ENCODE data around the gene PIKFYVE. TPM values are rescaled to one million over a fixed set of nuclear protein-coding genes. Genes with fewer than 3 reads are reported as not detected.
A peak's percentile ranks its signal among the peaks of the same experiment; 100 is the strongest.
"Not testable (repeated sequence)": the region's sequence is repeated elsewhere in the genome, so short reads cannot be mapped to it uniquely, and the experiment has no call there.

PIKFYVE gene
- total and polyA plus RNA-seq, 4 donors: 5.7 to 46.9 (median 17.3) TPM

DNA sequence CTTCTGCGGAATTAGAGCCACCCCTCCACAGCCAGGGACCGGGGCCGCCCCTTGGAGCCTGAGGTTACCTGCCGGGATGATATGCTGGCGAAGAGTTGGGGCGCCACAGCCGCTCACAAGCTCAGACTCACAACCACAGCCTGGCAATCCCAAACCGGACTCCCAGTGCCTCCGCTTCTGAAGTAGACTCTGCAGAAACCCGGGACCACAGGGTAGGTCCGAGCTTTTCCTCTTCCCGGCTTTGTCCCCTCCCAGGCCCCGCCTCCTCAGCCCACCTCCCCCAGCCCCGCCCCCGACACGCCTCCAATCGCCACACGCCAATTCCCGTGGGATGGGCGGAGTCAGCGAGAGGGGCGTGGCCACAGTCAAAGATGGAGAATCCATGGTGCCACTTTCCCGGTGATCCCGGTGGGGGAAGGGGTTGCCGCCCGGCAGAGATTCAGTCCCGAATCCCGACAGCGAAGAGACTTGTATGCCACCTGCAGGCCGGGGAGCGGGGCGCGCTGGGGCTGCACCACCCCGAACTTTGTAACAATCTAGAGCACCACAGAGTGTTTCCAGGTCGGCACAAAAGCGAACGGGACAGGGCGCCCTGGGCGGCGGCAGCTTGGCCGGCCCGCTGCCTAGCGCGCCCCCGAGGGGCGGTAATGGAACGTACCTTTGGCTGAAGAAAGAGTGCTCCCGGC is 11.0 kb upstream of the PIKFYVE start, which contains the start of gene IDH1:
IDH1 (minus strand) TSS at position 201 of the 686 bp plus-strand sequence. CDS start 3,520 bp downstream, outside the sequence.
- WGBS, 2 donors: 0% methylated on average over 48 of the region's 48 CpGs
- Histone ChIP-seq H3K27ac (ENCODE audit: low read depth in 1 of 2, low read length in 1 of 2) (peak within 1 kb of the TSS; percentile 84 to 87), H3K9me3 (ENCODE audit: control insufficient read depth in 4 of 4, insufficient read depth in 3 of 4, low read length in 3 of 4) (no peaks in the 10 kb centered on the region), H3K9ac (ENCODE audit: insufficient read depth in 1 of 2, low read length in 2 of 2) (peak within 1 kb of the TSS; percentile 30 to 51), H3K4me3 (peak within 1 kb of the TSS; percentile 82), H3K4me1 (ENCODE audit: control insufficient read depth in 5 of 5, insufficient read depth in 5 of 5, low read length in 5 of 5) (peaks cover 0 to 21% (median 6%) of the 10 kb centered on the region in 5 donors), H3K36me3 (ENCODE audit: control insufficient read depth in 4 of 4, insufficient read depth in 4 of 4, low read length in 4 of 4) (peaks cover 0 to 20% (median 9%) of the 10 kb centered on the region in 4 donors), H3K27me3 (ENCODE audit: control insufficient read depth in 3 of 3, insufficient read depth in 3 of 3, low read length in 2 of 3) (no peaks in the 10 kb centered on the region)
- peak; percentile 95 for ATAC-seq (ENCODE audit: insufficient read depth, low FRiP score)
- TF ChIP-seq, protein P1, sequence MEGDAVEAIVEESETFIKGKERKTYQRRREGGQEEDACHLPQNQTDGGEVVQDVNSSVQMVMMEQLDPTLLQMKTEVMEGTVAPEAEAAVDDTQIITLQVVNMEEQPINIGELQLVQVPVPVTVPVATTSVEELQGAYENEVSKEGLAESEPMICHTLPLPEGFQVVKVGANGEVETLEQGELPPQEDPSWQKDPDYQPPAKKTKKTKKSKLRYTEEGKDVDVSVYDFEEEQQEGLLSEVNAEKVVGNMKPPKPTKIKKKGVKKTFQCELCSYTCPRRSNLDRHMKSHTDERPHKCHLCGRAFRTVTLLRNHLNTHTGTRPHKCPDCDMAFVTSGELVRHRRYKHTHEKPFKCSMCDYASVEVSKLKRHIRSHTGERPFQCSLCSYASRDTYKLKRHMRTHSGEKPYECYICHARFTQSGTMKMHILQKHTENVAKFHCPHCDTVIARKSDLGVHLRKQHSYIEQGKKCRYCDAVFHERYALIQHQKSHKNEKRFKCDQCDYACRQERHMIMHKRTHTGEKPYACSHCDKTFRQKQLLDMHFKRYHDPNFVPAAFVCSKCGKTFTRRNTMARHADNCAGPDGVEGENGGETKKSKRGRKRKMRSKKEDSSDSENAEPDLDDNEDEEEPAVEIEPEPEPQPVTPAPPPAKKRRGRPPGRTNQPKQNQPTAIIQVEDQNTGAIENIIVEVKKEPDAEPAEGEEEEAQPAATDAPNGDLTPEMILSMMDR (IDR thresholded peaks at IDR 0.05; ENCODE audit: control extremely low read depth, extremely low read depth): no peak
- DNase-seq: peak; percentile 96 to 98 (median 98)

DNA sequence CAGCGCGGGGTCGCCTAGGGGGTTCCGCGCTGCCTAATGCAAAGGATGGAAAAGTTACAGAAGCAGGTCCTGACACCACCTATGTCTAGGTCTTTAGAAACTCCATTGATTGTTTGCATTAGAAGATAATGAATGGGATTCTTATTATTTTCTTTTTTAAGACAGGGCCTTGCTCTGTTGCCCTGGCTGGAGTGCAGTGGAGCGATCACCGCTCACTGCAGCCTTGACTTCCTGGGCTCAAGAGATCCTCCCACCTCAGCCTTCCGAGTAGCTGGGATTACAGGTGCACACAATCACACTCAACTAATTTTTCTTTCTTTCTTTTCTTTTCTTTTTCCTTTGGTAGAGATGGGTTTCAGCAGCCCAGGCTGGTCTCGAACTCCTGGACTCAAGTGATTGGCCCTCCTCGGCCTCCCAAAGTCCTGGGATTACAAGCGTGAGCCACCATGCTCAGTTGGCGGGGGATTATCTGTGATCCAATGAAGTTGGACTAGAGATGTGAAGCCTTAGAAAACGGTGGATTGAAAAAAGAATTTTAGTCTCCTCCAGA is 10.4 kb upstream of the PIKFYVE start:
- Histone ChIP-seq H3K27me3 (ENCODE audit: control insufficient read depth in 3 of 3, insufficient read depth in 3 of 3, low read length in 2 of 3) (no peaks in the 10 kb centered on the region), H3K27ac (ENCODE audit: low read depth in 1 of 2, low read length in 1 of 2) (peak overlapping the region; percentile 24 to 87), H3K4me3 (peak overlapping the region; percentile 43), H3K36me3 (ENCODE audit: control insufficient read depth in 4 of 4, insufficient read depth in 4 of 4, low read length in 4 of 4) (peaks cover 0 to 16% (median 6%) of the 10 kb centered on the region in 4 donors), H3K4me1 (ENCODE audit: control insufficient read depth in 5 of 5, insufficient read depth in 5 of 5, low read length in 5 of 5) (peaks cover 0 to 19% (median 6%) of the 10 kb centered on the region in 5 donors), H3K9ac (ENCODE audit: insufficient read depth in 1 of 2, low read length in 2 of 2) (peak overlapping the region in 1 of 2 donors; percentile 23), H3K9me3 (ENCODE audit: control insufficient read depth in 4 of 4, insufficient read depth in 3 of 4, low read length in 3 of 4) (no peaks in the 10 kb centered on the region)
- DNase-seq: no peak
- no peak for ATAC-seq (ENCODE audit: insufficient read depth, low FRiP score)
- TF ChIP-seq, protein P1 (IDR thresholded peaks at IDR 0.05; ENCODE audit: control extremely low read depth, extremely low read depth): no peak
- WGBS, 2 donors: 43 to 46% methylated on average over 13 of the region's 13 CpGs

DNA sequence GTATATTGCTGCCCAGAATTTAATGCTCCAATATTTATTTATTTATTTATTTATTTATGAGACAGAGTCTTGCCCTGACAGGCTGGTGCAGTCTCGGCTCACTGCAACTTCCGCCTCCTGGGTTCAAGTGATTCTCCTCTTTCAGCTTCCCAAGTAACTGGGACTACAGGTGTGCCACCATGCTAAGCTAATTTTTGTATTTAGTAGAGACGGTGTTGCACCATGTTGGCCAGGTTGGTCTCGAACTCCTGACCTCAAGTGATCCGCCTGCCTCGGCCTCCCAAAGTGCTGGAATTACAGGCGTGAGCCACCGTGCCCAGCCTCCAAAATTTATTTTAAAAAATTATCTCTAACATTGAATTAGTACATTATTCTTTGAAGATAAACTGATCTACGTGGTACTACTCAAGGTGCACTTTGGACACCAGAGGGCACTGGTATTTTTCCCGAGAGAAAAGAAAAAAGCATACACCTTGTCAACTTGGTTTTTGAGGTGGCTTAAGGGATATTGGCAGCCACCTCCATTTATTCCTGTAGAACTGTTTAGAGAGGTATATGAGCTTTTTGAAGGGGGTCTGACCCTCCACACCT is 9.8 kb upstream of the PIKFYVE start:
- peaks cover 0 to 19% (median 6%) of the 10 kb centered on the region in 5 donors for H3K4me1 ChIP-seq (ENCODE audit: control insufficient read depth in 5 of 5, insufficient read depth in 5 of 5, low read length in 5 of 5)
- 67 to 79% methylated on average over 10 of the region's 10 CpGs for WGBS, 2 donors
- ATAC-seq (ENCODE audit: insufficient read depth, low FRiP score) (no peak), DNase-seq (no peak)
- no peak overlapping the region for H3K4me3 ChIP-seq
- H3K27me3 ChIP-seq (ENCODE audit: control insufficient read depth in 3 of 3, insufficient read depth in 3 of 3, low read length in 2 of 3): no peaks in the 10 kb centered on the region
- TF ChIP-seq, protein P1 (IDR thresholded peaks at IDR 0.05; ENCODE audit: control extremely low read depth, extremely low read depth): no peak
- H3K9me3 ChIP-seq (ENCODE audit: control insufficient read depth in 4 of 4, insufficient read depth in 3 of 4, low read length in 3 of 4): no peaks in the 10 kb centered on the region
- no peak overlapping the region for H3K9ac ChIP-seq (ENCODE audit: insufficient read depth in 1 of 2, low read length in 2 of 2)
- H3K36me3 ChIP-seq (ENCODE audit: control insufficient read depth in 4 of 4, insufficient read depth in 4 of 4, low read length in 4 of 4): peaks cover 0 to 10% (median 2%) of the 10 kb centered on the region in 4 donors
- peak overlapping the region in 1 of 2 donors; percentile 66 for H3K27ac ChIP-seq (ENCODE audit: low read depth in 1 of 2, low read length in 1 of 2)

DNA sequence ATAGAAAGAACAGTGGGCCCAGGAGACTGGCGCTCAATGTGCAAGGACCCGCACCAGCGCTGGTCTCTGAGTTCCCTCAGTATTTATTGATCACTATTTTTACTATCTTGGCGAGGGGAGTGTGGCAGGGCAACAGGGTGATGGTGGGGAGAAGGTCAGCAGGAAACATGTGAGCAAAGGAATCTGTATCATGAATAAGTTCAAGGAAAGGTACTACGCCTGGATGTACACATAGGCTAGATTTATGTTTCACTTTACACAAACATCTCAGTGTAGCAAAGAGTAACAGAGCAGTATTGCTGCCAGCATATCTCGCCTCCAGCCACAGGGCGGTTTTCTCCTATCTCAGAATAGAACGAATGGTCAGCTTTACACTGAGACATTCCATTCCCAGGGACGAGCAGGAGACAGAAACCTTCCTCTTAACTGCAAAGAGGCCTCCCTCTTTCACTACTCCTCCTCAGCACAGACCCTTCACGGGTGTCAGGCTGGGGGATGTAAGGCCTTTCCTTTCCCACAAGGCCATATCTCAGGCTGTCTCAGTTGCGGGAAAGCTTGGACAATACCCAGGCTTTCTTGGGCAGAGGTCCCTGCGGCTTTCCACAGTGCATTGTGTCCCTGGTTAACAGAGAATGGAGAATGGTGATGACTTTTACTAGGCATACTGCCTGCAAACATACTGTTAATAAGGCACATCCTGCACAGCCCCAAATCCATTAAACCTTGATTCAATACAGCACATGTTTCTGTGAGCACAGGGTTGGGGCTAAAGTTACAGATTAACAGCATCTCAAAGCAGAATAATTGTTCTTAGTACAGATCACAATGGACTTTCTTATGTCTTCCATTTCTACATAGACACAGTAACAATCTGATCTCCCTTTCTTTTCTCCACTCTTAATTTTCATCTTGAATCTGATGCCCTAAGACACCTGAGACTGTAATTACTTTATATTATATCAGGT is 8.9 kb upstream of the PIKFYVE start:
- Histone ChIP-seq H3K27ac (ENCODE audit: low read depth in 1 of 2, low read length in 1 of 2) (peak overlapping the region in 1 of 2 donors; percentile 66), H3K4me1 (ENCODE audit: control insufficient read depth in 5 of 5, insufficient read depth in 5 of 5, low read length in 5 of 5) (peaks cover 0 to 19% (median 5%) of the 10 kb centered on the region in 5 donors)
- not testable (repeated sequence) for H3K4me3 ChIP-seq; H3K27me3 ChIP-seq (ENCODE audit: control insufficient read depth in 3 of 3, insufficient read depth in 3 of 3, low read length in 2 of 3); ATAC-seq (ENCODE audit: insufficient read depth, low FRiP score); H3K36me3 ChIP-seq (ENCODE audit: control insufficient read depth in 4 of 4, insufficient read depth in 4 of 4, low read length in 4 of 4); H3K9ac ChIP-seq (ENCODE audit: insufficient read depth in 1 of 2, low read length in 2 of 2); H3K9me3 ChIP-seq (ENCODE audit: control insufficient read depth in 4 of 4, insufficient read depth in 3 of 4, low read length in 3 of 4); DNase-seq
- 84 to 92% methylated on average over 12 of the region's 12 CpGs for WGBS, 2 donors
